ENCODE results near the gene EID3.

EID3 gene

DNA sequence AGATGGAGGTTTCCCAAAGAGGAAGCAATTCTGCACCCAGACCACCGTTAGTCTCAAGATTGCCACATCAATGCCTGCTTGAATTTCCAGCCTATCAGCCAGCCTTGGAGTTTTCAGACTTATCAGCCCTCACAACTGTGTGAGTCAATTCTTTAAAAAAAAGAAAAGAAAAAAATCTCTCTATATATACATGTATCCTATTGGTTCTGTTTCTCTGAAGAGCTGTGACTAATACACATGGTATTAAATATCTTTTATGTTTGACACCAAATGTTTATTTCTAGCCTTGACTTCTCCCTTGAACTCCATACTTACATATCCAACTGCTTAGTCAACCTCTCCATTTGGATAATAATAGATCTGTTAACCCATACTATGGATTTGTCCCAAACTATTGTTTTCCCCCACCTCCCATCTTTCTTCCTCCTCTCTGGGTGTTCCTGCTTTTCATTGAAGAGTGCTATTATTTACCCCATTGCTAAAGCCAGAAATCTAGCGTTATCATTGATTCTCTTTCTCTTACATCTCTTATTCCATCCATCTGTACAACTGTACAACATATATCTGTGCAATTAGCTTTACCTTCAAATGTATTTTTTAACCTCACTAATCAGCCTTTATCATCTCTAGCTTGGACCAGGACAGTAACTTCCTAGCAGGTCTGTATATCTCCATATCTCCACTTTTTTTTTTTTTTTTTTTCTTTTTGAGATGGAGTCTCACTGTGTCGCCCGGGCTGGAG, 22.7 kb upstream of the EID3 start:
- no peak overlapping the region for H3K4me3 ChIP-seq (ENCODE audit: control insufficient read depth in 1 of 7, extremely low read depth in 1 of 7, insufficient read depth in 4 of 7, low read depth in 2 of 7, low read length in 6 of 7)
- no peaks in the 10 kb centered on the region for H3K36me3 ChIP-seq (ENCODE audit: control insufficient read depth in 4 of 4, insufficient read depth in 4 of 4, low read length in 3 of 4)
- DNase-seq = peak in 2 of 3 donors; percentile 67 to 73
- H3K4me1 ChIP-seq (ENCODE audit: control extremely low read depth in 1 of 4, control insufficient read depth in 4 of 4, insufficient read depth in 4 of 4, low read length in 3 of 4) = peaks cover 2 to 10% (median 7%) of the 10 kb centered on the region in 4 experiments
- POLR2A ChIA-PET = no interaction called here
- 69% methylated on average over 2 of the region's 4 CpGs for WGBS (ENCODE audit: insufficient coverage)
- no peaks in the 10 kb centered on the region for H3K27me3 ChIP-seq (replicated peaks in 2 of 5; ENCODE audit: control insufficient read depth in 4 of 5, insufficient read depth in 5 of 5, low read length in 4 of 5)
- no peaks in the 10 kb centered on the region for H3K9me3 ChIP-seq (ENCODE audit: control extremely low read depth in 1 of 5, control insufficient read depth in 4 of 5, insufficient read depth in 2 of 5, low read depth in 1 of 5, low read length in 4 of 5)
- CTCF ChIA-PET = no interaction called here
- H3K27ac ChIP-seq (ENCODE audit: insufficient read depth in 1 of 2, low read depth in 1 of 2, low read length in 2 of 2, poor library complexity in 1 of 2, severe bottlenecking in 2 of 2) = no peak overlapping the region

DNA sequence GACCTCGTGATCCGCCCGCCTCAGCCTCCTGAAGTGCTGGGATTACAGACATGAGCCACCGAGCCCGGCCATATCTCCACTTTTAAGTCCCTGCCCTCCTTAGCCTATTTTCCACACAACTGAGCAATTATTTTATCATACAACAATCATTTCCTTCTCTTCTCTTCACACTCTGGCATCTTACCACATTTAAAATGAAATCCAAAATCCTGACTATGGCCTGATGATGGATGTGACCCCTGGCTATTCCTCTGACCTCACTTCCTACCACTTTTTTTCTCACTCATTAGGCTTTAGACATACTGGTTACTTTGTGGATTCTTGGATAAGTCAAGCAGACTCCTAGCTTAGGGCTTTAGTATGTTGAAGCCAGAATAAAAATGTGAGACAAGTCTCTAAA, 21.9 kb upstream of the EID3 start:
- H3K36me3 ChIP-seq (ENCODE audit: control insufficient read depth in 4 of 4, insufficient read depth in 4 of 4, low read length in 3 of 4) = no peaks in the 10 kb centered on the region
- CTCF ChIA-PET = interaction anchor here (0.5 to 0.9 kb wide), 2 partner anchors 22 to 326 kb away, joined by 3 read pairs; partner anchors contain the start of gene EID3
- peaks cover 10 to 18% (median 12%) of the 10 kb centered on the region in 4 experiments for H3K4me1 ChIP-seq (ENCODE audit: control extremely low read depth in 1 of 4, control insufficient read depth in 4 of 4, insufficient read depth in 4 of 4, low read length in 3 of 4)
- H3K27ac ChIP-seq (ENCODE audit: insufficient read depth in 1 of 2, low read depth in 1 of 2, low read length in 2 of 2, poor library complexity in 1 of 2, severe bottlenecking in 2 of 2) = no peak overlapping the region
- H3K9me3 ChIP-seq (ENCODE audit: control extremely low read depth in 1 of 5, control insufficient read depth in 4 of 5, insufficient read depth in 2 of 5, low read depth in 1 of 5, low read length in 4 of 5) = no peaks in the 10 kb centered on the region
- H3K4me3 ChIP-seq (ENCODE audit: control insufficient read depth in 1 of 7, extremely low read depth in 1 of 7, insufficient read depth in 4 of 7, low read depth in 2 of 7, low read length in 6 of 7) = no peak overlapping the region
- DNase-seq = no peak
- whole genome bisulfite sequencing (ENCODE audit: insufficient coverage) = 97% methylated on average over 5 of the region's 5 CpGs
- POLR2A ChIA-PET = no interaction called here
- H3K27me3 ChIP-seq (replicated peaks in 2 of 5; ENCODE audit: control insufficient read depth in 4 of 5, insufficient read depth in 5 of 5, low read length in 4 of 5) = no peaks in the 10 kb centered on the region

DNA sequence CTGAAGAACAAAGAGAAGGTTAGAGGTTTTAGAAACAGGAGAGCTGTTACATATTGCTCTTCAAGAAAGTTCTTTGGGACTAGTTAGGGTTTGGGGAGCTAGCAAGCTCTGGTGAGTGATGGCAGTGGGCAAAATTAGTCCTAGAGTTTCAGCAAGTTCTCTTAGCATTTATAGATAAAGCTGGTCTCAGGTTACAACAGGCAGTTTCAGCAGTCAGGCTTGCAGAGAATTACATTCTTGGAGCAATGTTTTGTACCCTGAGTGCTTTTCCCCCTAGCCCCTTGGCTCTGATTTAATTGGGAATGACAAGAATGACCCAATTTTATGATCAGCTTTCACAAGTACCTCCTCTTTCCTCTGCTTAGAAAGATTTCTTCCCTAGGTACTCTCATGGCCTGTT, 21.4 kb upstream of the EID3 start:
- no peaks in the 10 kb centered on the region for H3K36me3 ChIP-seq (ENCODE audit: control insufficient read depth in 4 of 4, insufficient read depth in 4 of 4, low read length in 3 of 4)
- no peak for DNase-seq
- no peaks in the 10 kb centered on the region for H3K9me3 ChIP-seq (ENCODE audit: control extremely low read depth in 1 of 5, control insufficient read depth in 4 of 5, insufficient read depth in 2 of 5, low read depth in 1 of 5, low read length in 4 of 5)
- CTCF ChIA-PET = interaction anchor here (0.5 to 0.9 kb wide), 2 partner anchors 22 to 326 kb away, joined by 3 read pairs; partner anchors contain the start of gene EID3
- H3K4me1 ChIP-seq (ENCODE audit: control extremely low read depth in 1 of 4, control insufficient read depth in 4 of 4, insufficient read depth in 4 of 4, low read length in 3 of 4) = peaks cover 10 to 18% (median 13%) of the 10 kb centered on the region in 4 experiments
- H3K27me3 ChIP-seq (replicated peaks in 2 of 5; ENCODE audit: control insufficient read depth in 4 of 5, insufficient read depth in 5 of 5, low read length in 4 of 5) = no peaks in the 10 kb centered on the region
- no peak overlapping the region for H3K27ac ChIP-seq (ENCODE audit: insufficient read depth in 1 of 2, low read depth in 1 of 2, low read length in 2 of 2, poor library complexity in 1 of 2, severe bottlenecking in 2 of 2)
- POLR2A ChIA-PET = no interaction called here
- H3K4me3 ChIP-seq (ENCODE audit: control insufficient read depth in 1 of 7, extremely low read depth in 1 of 7, insufficient read depth in 4 of 7, low read depth in 2 of 7, low read length in 6 of 7) = no peak overlapping the region

DNA sequence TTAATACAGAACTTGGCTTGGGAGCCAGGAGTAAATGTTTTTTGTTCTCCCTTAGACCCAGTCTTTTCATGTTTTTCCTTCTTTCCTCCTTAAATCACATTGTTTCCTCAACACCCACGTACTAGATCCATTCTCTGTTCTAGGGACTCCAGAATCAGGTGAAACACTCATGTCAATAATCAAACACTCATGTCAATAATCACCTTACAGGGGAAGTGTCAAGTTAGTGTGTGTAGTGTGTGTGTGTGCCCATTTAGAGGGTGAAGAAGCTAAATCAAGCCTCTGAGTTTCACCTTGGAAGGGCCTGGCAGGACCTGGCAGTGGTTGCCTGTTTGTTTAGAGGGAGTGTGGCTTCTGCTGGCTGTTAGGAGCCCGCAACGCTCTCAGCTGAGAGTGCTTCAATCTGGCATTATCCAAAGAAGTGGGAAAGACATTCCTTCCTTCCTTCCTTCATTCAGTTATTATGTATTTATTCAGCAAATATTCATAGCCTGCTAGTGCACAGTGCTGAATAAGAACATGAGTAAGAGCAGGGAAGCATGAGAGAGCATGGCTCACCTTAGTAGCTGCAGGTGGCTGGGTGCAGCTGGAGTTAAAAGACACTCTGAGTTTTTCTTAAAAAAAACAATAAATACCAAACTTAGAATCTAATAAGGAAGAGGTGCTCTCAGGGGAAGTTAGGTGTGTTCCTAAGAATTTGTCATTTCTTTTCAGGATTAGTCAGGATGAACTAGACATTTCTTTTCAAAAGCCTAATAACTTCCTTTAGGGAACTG, 17.6 kb upstream of the EID3 start:
- Histone ChIP-seq H3K4me1 (ENCODE audit: control extremely low read depth in 1 of 4, control insufficient read depth in 4 of 4, insufficient read depth in 4 of 4, low read length in 3 of 4) (peaks cover 28 to 39% (median 31%) of the 10 kb centered on the region in 4 experiments), H3K9me3 (ENCODE audit: control extremely low read depth in 1 of 5, control insufficient read depth in 4 of 5, insufficient read depth in 2 of 5, low read depth in 1 of 5, low read length in 4 of 5) (no peaks in the 10 kb centered on the region), H3K36me3 (ENCODE audit: control insufficient read depth in 4 of 4, insufficient read depth in 4 of 4, low read length in 3 of 4) (peaks cover 0 to 5% (median 0%) of the 10 kb centered on the region in 4 experiments), H3K27me3 (replicated peaks in 2 of 5; ENCODE audit: control insufficient read depth in 4 of 5, insufficient read depth in 5 of 5, low read length in 4 of 5) (no peaks in the 10 kb centered on the region), H3K4me3 (ENCODE audit: control insufficient read depth in 1 of 7, extremely low read depth in 1 of 7, insufficient read depth in 4 of 7, low read depth in 2 of 7, low read length in 6 of 7) (peak overlapping the region in 4 of 7 experiments; percentile 9 to 91 (median 80)), H3K27ac (ENCODE audit: insufficient read depth in 1 of 2, low read depth in 1 of 2, low read length in 2 of 2, poor library complexity in 1 of 2, severe bottlenecking in 2 of 2) (peak overlapping the region; percentile 96 to 98)
- WGBS (ENCODE audit: insufficient coverage) = no CpG with 5 or more reads among the region's 3 CpGs
- ChIA-PET POLR2A (interaction anchor here (0.6 to 4.2 kb wide), 4 partner anchors 10 to 357 kb away, joined by 3 to 13 read pairs (median 8); partner anchors contain the start of genes HSP90B1 and TXNRD1), CTCF (interaction anchor here (1.0 to 3.9 kb wide), 6 partner anchors 9 to 70 kb away, joined by 3 to 16 read pairs (median 4); partner anchors contain the start of genes EID3 and TXNRD1)
- peak in 1 of 3 donors; percentile 23 for DNase-seq

DNA sequence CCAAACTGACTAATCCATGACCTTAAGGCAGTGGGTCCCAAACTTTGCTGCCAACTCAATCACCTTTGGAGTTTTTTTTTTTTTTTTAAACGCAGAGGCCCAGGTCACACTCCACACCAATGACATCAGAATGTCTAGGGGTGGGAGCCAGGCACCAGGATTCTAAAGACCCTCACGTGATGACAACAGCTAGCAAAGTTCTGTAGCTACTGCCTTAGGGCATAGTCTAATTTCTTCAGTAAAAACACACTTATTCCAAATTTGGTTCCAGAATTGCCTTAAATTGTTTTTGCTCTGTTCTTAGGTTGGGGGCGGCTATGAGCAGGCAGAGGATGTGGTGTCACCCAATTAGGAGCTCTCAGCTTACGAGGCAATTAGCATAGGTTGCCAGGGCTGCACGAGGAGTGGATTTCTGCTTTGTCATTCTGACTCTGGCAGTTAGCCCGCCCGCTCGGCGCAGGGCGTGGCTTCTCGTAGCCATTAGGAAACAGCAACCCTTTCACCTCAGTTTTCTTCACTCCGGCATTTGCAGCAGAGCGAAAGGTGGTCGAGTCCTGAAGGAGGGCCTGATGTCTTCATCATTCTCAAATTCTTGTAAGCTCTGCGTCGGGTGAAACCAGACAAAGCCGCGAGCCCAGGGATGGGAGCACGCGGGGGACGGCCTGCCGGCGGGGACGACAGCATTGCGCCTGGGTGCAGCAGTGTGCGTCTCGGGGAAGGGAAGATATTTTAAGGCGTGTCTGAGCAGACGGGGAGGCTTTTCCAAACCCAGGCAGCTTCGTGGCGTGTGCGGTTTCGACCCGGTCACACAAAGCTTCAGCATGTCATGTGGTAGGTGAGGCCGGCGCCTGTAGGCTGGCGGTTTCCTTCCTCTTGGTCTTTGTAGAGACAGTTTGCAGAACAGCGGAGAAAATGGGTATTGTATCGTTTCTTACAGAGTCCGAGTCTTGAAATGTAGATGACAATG, 16.7 kb upstream of the EID3 start:
- POLR2A ChIA-PET = interaction anchor here (0.7 to 4.2 kb wide), 7 partner anchors 10 to 822 kb away, joined by 3 to 13 read pairs (median 4); partner anchors contain the start of genes EID3, HSP90B1 and TXNRD1
- H3K4me1 ChIP-seq (ENCODE audit: control extremely low read depth in 1 of 4, control insufficient read depth in 4 of 4, insufficient read depth in 4 of 4, low read length in 3 of 4) = peaks cover 28 to 39% (median 31%) of the 10 kb centered on the region in 4 experiments
- no peaks in the 10 kb centered on the region for H3K27me3 ChIP-seq (replicated peaks in 2 of 5; ENCODE audit: control insufficient read depth in 4 of 5, insufficient read depth in 5 of 5, low read length in 4 of 5)
- H3K27ac ChIP-seq (ENCODE audit: insufficient read depth in 1 of 2, low read depth in 1 of 2, low read length in 2 of 2, poor library complexity in 1 of 2, severe bottlenecking in 2 of 2) = peak overlapping the region; percentile 96 to 98
- CTCF ChIA-PET = interaction anchor here (1.0 to 3.9 kb wide), 15 partner anchors 8 to 73 kb away, joined by 3 to 16 read pairs (median 4); partner anchors contain the start of genes EID3 and TXNRD1
- peak overlapping the region; percentile 76 to 95 (median 87) for H3K4me3 ChIP-seq (ENCODE audit: control insufficient read depth in 1 of 7, extremely low read depth in 1 of 7, insufficient read depth in 4 of 7, low read depth in 2 of 7, low read length in 6 of 7)
- under 1% methylated on average over 33 of the region's 40 CpGs for WGBS (ENCODE audit: insufficient coverage)
- H3K36me3 ChIP-seq (ENCODE audit: control insufficient read depth in 4 of 4, insufficient read depth in 4 of 4, low read length in 3 of 4) = peaks cover 0 to 9% (median 3%) of the 10 kb centered on the region in 4 experiments
- H3K9me3 ChIP-seq (ENCODE audit: control extremely low read depth in 1 of 5, control insufficient read depth in 4 of 5, insufficient read depth in 2 of 5, low read depth in 1 of 5, low read length in 4 of 5) = no peaks in the 10 kb centered on the region
- peak; percentile 97 to 99 (median 99) for DNase-seq

DNA sequence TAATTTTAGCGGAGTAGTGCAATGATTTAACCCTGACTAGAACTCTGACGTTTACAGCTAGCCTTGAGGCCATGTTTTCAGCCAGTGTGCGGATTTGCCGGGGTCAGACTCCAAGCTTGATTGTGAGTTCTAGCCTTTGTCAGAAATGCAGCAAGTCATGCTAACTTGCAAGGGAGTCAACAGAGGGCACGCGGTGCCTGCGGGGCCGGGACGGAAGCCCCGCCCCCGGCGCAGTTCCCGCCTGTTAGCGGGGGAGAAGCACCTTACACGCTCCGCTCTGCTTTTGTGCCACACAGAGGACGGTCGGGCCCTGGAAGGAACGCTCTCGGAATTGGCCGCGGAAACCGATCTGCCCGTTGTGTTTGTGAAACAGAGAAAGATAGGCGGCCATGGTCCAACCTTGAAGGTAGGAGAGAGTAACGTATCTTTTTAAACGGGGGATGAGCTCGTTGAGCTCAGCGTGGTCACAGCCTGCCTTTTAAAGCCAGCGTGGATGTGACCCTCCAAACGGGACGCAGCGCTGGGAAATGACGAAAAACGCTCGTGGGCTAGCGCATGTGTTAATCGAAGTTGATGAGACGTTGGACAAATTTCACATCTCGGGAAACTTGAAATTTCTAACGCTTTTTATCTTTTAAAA, 14.8 kb upstream of the EID3 start:
- under 1% methylated on average over 33 of the region's 41 CpGs for WGBS (ENCODE audit: insufficient coverage)
- peak overlapping the region; percentile 65 to 98 for H3K27ac ChIP-seq (ENCODE audit: insufficient read depth in 1 of 2, low read depth in 1 of 2, low read length in 2 of 2, poor library complexity in 1 of 2, severe bottlenecking in 2 of 2)
- CTCF ChIA-PET = interaction anchor here (0.6 to 3.9 kb wide), 13 partner anchors 12 to 361 kb away, joined by 3 to 16 read pairs (median 4); partner anchors contain the start of genes EID3 and TXNRD1
- H3K4me1 ChIP-seq (ENCODE audit: control extremely low read depth in 1 of 4, control insufficient read depth in 4 of 4, insufficient read depth in 4 of 4, low read length in 3 of 4) = peaks cover 28 to 39% (median 31%) of the 10 kb centered on the region in 4 experiments
- H3K4me3 ChIP-seq (ENCODE audit: control insufficient read depth in 1 of 7, extremely low read depth in 1 of 7, insufficient read depth in 4 of 7, low read depth in 2 of 7, low read length in 6 of 7) = peak overlapping the region; percentile 35 to 95 (median 83)
- peak; percentile 91 to 95 (median 94) for DNase-seq
- no peaks in the 10 kb centered on the region for H3K27me3 ChIP-seq (replicated peaks in 2 of 5; ENCODE audit: control insufficient read depth in 4 of 5, insufficient read depth in 5 of 5, low read length in 4 of 5)
- no peaks in the 10 kb centered on the region for H3K9me3 ChIP-seq (ENCODE audit: control extremely low read depth in 1 of 5, control insufficient read depth in 4 of 5, insufficient read depth in 2 of 5, low read depth in 1 of 5, low read length in 4 of 5)
- peaks cover 2 to 26% (median 6%) of the 10 kb centered on the region in 4 experiments for H3K36me3 ChIP-seq (ENCODE audit: control insufficient read depth in 4 of 4, insufficient read depth in 4 of 4, low read length in 3 of 4)
- POLR2A ChIA-PET = interaction anchor here (0.6 to 4.2 kb wide), 5 partner anchors 13 to 360 kb away, joined by 3 to 13 read pairs (median 10); partner anchors contain the start of genes EID3, HSP90B1 and TXNRD1
